GM21825 (cell line): ENCODE measurements around the gene LCP1.

Experiments used
- ATAC-seq: cut with Tn5 transposase; IDR thresholded peaks from one replicate; pipeline ENCODE4 v1.9.1; 2021; ENCODE audit warnings: mild to moderate bottlenecking, moderate library complexity; ENCODE audit not compliant: unreplicated experiment

LCP1 gene

GRCh38 chr13:46183018-46183946 is 1.3 kb upstream of the LCP1 start:
- ATAC-seq, result no peak

DNA sequence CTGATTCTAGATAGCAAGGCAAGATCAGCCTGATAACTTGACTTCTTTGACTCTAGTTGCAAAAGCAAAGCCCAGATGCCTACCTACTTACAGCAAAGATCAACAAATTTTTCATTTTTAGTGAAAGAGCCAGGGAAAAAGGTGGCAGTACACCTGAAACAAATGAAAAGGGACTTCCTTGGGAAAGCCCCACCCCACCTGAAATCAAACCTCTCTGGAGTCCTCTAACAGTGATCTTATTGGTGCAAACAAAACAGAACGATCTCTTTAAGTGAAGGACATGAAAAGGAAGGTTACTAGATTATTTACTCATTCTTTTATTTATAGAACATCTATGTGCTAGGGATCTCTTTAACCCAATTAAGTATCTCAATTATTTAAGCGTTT is 507 bp upstream of the LCP1 start:
- ATAC-seq, result peak; percentile 10

DNA sequence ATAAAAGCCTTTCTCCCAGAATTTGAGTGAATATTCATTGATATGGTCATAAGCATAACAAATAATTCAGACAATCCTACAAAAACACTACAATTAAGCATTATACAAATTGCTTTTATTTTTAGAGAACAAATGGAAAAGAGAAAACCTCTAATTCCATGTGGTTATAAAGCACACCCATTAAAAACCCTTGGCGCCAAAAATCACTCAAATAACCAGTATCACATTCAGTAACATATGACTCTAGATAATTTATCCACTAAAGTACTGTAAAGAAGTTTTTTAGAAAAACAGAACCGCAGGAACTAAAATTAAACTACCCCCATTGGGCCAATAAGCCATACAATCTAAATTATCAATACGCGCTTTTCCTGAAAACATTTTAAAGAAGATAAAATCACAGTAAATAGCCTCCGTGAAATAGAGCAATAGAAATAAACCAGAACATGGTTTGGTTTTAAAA is 569 bp downstream of the LCP1 start:
- ATAC-seq, result no peak

DNA sequence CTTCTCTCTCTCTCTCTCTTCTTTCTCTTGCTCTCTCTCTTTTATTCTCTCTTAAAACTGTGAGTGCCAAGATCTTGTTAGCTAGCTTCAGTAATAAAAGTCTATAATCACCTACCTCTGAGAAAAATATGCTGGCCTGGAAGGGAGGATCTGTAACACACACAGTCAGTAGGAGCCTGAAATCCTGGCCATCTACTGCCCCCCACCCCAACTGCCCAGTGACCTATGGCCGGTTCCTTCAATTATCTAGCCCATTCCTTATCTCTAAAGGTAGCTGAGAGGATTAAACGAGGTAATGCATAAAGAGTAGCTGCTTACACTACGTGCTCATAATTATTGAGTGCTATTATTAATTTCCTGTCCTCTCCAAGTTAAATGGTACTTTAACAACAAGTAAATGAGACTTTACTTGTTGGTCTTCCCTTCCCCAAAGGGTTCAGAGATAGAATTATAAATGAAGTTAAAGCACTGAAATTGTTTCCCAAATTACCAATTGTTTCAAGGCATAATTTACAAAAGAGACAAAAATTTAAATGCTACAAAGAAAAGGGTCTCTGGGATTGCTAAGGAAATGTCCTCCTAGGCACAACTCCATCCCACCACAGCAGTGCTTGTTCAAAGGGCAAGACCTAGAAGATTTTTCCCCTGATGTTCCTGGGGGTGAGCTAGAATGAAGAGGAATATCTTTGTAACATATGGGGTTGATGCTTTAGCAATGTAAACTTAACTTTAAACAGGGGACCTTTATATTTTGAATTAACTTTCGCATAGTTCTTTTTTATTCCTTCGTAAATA is 1.8 kb downstream of the LCP1 start:
- ATAC-seq, result no peak

DNA sequence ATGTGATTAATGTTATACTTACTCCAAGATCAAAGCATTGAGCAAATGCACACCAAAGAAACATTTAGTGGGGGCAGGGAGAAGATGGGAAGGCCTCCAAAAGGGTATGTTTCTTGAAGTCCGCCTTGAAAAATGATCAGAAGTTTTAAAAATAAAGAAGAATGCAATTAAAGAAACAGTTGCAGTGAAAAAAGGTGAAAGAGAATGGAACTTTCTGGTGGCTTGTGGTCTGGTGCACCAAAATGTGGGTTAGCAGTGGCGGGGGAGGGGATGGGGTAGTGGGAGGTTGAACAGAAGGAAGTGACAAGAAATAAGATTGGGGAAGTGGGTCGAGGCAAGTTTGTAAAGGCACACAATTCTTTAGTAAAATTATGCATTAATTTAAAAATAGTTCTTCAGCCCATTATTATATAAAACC is 2.5 kb downstream of the LCP1 start:
- ATAC-seq, result no peak

GRCh38 chr13:46178821-46179220 is 3.2 kb downstream of the LCP1 start:
- ATAC-seq, result no peak

DNA sequence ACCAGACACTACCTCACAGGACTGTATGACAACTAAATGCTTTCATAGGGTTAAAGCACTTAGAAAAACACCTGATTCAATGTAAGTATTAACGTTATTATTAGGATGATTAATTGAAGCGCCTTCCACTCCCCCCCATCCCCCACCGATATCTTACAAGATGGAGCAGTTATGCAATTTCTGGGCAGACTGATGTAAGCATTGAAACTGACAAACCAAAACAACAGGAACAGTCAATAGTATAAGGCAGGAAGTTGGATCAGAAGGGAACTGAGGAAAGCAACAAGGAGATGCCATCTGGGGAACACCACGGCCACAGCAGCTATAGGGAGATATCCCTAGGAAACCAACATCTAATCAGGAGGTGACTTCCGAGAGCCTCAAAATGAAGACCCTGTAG is 3.8 kb downstream of the LCP1 start:
- no peak for ATAC-seq

DNA sequence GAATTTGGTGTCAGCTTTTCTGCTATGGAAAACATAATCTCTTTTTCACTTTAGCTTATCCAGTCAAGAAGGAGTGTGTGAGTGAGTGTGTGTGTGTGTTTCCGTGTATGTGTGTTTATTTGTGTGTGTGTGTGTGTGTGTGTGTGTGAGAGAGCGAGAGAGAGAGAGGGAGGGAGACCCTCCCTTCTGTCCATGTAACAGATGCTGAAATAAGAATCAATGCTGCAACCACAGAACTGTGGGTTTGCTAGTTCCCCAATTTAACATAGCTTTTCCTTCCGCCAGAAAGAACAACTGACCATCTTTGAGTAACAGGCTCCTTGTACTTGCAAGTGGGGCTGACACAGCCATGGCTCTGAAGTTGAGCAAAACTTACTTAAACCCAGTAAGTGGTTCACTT is 5.2 kb downstream of the LCP1 start:
- peak; percentile 30 for ATAC-seq

- ATAC-seq, result peak; percentile 32
These were observed 8.3 kb downstream of the LCP1 start for GRCh38 chr13:46173656-46174055.

DNA sequence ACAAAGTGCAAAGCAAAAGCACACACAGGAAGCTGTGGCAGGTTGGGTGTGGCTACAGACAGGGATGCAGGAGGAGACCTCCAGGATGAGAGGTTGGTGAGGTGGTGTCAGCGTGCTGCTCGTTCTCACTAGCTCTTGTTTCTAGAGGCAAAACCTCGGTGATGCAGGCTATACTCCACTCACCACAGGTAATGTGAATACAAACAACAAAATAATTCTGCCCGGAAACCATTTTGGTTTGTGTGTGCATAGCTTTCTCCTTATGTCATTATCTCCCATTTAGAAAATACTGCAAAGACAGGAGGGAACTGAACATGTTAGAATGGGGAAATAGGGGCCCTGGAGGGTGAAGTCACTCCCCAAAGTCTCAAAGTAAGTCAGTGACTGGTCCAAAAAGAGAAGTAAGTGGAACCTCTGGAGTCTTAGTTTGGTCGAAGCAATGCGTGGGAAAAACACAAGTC is 9.4 kb downstream of the LCP1 start:
- ATAC-seq, result peak; percentile 22

- ATAC-seq, result no peak
These were observed 10.2 kb downstream of the LCP1 start for GRCh38 chr13:46171739-46172138.

- no peak for ATAC-seq
These were observed 10.8 kb downstream of the LCP1 start for GRCh38 chr13:46171217-46171616.

DNA sequence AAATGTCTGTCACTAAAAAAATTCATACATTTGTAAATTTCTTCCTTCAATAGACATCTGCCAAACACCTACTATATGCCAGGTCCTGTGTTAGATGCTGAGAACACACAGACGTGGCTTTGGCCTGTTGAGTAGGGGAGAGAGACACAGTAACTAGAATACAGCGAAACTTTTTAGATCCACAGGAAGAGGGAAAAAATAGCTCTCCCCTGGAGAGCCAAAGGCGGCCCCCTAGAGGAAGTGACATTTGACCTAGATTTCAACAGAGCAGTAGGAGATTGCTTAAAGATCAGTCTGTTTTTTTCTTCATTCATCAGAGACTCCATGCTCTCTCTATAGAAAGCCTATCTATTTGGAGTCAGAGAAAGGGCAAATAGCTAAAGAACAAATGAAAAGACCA is 11.3 kb downstream of the LCP1 start:
- ATAC-seq, result no peak

DNA sequence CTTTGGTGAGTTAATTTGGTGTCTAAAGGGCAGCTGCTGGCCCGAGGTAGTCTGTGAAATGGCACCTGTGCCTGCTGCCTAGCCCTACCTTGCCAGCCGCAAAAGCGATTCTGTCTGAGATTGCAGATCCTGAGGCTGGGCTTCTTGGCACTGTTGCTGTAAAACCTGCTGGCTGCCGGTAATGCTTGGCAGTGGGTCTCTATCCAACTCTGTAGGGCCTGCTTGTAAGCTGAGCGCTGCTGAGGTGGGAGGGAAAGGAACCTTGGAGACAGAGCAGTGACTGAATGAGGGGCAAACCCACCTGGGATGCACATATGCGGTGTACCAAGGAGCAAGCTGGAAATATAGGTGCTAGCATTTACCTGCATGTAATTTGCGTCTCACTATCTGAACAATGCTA is 11.7 kb downstream of the LCP1 start:
- ATAC-seq, result no peak

DNA sequence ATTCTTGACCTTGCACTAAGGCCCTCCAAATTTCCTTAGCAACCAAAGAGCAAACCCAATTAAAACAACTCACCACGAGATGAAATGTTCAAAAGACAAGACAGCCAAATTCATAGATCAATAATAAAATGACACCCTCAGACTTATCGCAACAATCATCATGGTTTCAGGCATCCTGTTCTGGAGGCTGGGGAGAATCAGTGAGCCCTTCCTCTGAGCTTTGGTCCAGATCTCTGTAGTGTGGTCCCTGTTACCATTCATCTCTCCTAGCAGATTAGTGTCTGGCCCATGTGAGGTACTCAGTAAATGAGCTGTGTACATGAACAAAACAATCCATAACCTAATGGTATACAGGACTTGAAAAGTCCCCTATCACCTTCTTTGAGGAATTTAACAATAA is 12.2 kb downstream of the LCP1 start:
- no peak for ATAC-seq

DNA sequence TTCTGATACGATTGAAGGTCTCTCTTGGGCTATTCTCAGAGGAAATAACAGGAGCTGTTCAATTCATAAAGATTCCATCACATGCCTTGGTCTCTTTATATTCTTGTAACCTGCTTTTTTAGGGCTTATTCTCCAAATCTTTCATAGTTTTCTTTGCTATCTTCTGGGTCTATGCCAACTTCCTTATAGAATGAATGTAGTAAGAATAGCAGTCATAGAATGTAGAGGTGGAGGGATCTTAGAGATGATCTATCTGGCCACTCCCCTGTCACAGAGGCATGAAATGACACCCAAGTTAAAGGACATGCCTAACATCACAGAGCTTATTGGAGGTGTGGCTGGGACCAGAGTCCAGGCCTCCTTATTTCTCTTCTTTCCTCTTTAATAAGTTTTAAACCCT is 13.2 kb downstream of the LCP1 start:
- no peak for ATAC-seq

GRCh38 chr13:46168341-46168740 is 13.6 kb downstream of the LCP1 start:
- ATAC-seq, result peak; percentile 42

GRCh38 chr13:46166947-46167610 is 14.9 kb downstream of the LCP1 start:
- no peak for ATAC-seq

- no peak for ATAC-seq
These were observed 15.8 kb downstream of the LCP1 start for GRCh38 chr13:46166224-46166584.

DNA sequence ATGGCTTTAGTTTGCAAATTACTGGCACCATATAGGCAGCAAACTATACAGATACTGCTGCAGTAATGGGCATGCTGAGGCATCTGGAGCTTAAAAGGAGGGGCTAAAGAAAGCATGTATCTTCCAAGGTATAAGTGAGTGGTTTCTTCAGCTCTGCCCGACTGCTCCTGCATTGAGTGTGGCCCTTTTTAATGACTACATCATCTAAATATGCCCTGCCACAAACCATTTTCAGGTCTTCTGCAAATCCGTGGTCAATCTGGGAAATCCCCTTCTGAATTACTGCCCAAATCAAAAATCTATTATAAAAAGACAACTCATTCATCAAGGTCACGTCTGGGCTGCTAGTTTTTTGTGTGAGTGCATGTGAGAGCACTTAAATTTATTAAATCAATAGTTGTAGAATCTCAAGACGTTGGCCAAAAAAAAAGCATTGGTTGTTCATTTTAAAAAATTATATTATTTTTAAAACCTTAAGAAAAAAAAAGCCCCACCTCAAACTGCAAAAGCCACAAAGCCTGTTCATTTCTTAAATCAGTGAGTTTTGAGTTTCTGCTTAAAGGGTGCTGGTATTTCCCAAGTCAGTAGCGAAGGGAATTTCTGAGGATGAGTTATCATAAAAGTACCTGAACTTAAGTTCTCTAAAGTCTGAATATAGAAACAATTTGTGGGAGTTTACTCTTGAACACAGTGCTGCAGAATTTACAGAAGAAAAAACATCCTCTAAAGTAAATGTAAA is 16.3 kb downstream of the LCP1 start:
- ATAC-seq, result peak; percentile 46

- ATAC-seq, result no peak
These were observed 17.3 kb downstream of the LCP1 start for GRCh38 chr13:46164661-46165060.
